Measurements from ENCODE around the gene DLGAP1.

Gene DLGAP1

DNA sequence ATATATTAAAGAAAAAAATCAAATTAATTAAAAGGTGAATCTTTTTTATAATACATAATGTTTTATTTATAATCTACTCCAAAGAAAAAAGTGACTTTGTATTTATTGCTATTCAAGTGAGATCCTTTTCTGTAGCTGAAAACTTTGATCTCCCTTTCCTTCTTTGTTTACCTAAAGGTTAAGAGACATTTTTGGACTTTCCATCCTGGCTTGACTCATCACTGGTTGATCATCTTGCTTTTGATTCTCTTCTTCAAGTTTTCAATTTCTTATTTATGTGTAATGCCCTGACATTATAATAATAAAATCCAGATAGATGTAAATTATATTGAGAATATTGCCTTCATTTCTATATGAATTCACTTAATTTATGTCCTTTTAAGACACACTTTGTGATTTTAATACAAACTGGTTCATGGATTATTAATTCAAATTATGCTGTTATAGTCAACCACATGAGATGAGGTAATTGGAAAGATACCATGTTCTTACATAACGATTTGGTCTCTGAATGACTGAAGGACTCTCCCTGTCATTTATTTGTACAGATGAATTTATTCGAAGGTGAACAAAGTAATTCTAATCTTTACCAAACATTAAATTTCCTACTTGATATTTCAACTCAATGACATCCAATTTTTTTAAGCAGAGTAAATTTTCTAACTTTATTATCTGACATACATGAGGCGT lies 820.7 kb downstream of the DLGAP1 start:
- TF ChIP-seq, protein P1, sequence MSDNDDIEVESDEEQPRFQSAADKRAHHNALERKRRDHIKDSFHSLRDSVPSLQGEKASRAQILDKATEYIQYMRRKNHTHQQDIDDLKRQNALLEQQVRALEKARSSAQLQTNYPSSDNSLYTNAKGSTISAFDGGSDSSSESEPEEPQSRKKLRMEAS (IDR thresholded peaks at IDR 0.05), result no peak
- no peak for TF ChIP-seq ZBTB7A (IDR thresholded peaks at IDR 0.05; ENCODE audit: low read depth)
- TF ChIP-seq TAF1 (IDR thresholded peaks at IDR 0.05; ENCODE audit: low read depth), result no peak
- no peak for TF ChIP-seq TCF12 (IDR thresholded peaks at IDR 0.05; ENCODE audit: low read depth)
- no peak for TF ChIP-seq EGR1 (IDR thresholded peaks at IDR 0.05)
- TF ChIP-seq, protein P2, sequence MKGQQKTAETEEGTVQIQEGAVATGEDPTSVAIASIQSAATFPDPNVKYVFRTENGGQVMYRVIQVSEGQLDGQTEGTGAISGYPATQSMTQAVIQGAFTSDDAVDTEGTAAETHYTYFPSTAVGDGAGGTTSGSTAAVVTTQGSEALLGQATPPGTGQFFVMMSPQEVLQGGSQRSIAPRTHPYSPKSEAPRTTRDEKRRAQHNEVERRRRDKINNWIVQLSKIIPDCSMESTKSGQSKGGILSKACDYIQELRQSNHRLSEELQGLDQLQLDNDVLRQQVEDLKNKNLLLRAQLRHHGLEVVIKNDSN (IDR thresholded peaks at IDR 0.05), result no peak
- TF ChIP-seq CREB1 (IDR thresholded peaks at IDR 0.05; ENCODE audit: low read depth), result no peak
- no peak for TF ChIP-seq YY1 (IDR thresholded peaks at IDR 0.05; ENCODE audit: low read depth)
- TF ChIP-seq CEBPB (IDR thresholded peaks at IDR 0.05), result no peak

DNA sequence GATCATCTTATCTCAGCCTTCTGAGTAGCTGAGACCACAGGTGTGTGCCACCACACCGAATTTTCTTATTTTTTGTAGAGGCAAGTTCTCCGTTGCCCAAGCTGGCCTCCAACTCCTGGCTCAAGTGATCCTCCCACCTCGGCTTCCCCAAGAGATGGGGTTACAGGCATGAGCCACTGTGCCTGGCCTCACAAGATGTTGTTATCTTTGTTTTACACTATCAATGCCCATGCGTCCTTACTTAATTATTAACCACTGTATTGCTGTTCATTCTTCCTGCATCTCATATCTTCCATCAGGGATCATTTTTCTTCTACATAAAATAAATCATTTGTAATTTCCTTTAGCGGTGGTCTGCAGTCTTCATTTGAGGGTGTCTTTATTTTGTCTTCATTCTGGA lies 823.2 kb downstream of the DLGAP1 start:
- TF ChIP-seq, protein P2 (IDR thresholded peaks at IDR 0.05), result no peak
- TF ChIP-seq TCF12 (IDR thresholded peaks at IDR 0.05; ENCODE audit: low read depth) (no peak), NFIC (IDR thresholded peaks at IDR 0.05) (no peak), ZBTB7A (IDR thresholded peaks at IDR 0.05; ENCODE audit: low read depth) (no peak), RAD21 (IDR thresholded peaks at IDR 0.05; ENCODE audit: low read depth) (no peak)

DNA sequence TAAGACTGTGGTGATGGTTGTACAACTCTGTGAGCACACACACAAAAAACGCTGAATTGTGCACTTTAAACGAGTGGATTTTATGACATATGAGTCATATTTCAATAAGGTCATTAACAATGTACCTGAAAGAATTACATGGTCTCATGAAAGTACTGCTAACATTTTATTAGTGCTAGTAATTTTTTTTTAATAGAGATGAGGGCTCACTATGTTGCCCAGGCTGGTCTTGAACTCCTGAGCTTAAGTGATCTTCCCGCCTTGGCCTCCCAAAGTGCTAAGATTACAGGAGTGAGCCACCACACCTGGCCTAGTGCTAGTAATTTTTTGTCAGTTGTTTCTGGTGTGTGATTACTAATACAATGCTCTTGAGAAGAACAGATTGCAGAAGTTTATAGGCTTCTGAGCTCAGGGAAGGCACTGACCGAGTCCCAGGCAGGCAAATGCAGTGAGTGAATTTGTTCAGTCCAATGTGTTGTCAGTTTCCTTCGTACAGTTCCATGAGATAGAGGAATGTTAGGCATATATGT lies 828.1 kb downstream of the DLGAP1 start:
- TF ChIP-seq TCF12 (IDR thresholded peaks at IDR 0.05; ENCODE audit: low read depth), result no peak
- TF ChIP-seq NFIC (IDR thresholded peaks at IDR 0.05), result no peak

DNA sequence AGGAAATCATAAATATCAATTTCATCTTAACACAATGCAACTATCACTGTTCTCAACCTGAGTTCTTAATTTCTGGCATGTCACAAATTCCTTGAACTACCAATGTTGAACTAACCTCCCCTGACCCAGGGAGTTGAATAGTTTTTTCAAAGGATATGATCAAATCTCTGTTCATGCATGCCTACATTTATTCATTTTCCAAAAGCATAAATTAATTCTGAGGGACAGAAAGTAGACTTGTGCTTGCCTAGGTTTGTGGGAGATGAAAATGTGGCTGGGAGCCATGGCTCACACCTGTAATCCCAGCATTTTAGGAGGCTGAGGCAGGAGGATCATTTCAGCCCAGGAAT lies 829.4 kb downstream of the DLGAP1 start:
- TF ChIP-seq, protein P1 (IDR thresholded peaks at IDR 0.05), result no peak
- peak; percentile 51 for TF ChIP-seq FOXM1 (IDR thresholded peaks at IDR 0.05; ENCODE audit: borderline replicate concordance, low read depth)
- TF ChIP-seq, protein P3, sequence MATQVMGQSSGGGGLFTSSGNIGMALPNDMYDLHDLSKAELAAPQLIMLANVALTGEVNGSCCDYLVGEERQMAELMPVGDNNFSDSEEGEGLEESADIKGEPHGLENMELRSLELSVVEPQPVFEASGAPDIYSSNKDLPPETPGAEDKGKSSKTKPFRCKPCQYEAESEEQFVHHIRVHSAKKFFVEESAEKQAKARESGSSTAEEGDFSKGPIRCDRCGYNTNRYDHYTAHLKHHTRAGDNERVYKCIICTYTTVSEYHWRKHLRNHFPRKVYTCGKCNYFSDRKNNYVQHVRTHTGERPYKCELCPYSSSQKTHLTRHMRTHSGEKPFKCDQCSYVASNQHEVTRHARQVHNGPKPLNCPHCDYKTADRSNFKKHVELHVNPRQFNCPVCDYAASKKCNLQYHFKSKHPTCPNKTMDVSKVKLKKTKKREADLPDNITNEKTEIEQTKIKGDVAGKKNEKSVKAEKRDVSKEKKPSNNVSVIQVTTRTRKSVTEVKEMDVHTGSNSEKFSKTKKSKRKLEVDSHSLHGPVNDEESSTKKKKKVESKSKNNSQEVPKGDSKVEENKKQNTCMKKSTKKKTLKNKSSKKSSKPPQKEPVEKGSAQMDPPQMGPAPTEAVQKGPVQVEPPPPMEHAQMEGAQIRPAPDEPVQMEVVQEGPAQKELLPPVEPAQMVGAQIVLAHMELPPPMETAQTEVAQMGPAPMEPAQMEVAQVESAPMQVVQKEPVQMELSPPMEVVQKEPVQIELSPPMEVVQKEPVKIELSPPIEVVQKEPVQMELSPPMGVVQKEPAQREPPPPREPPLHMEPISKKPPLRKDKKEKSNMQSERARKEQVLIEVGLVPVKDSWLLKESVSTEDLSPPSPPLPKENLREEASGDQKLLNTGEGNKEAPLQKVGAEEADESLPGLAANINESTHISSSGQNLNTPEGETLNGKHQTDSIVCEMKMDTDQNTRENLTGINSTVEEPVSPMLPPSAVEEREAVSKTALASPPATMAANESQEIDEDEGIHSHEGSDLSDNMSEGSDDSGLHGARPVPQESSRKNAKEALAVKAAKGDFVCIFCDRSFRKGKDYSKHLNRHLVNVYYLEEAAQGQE (IDR thresholded peaks at IDR 0.05; ENCODE audit: low read depth), result no peak
- no peak for TF ChIP-seq RAD21 (IDR thresholded peaks at IDR 0.05; ENCODE audit: low read depth)
- peak; percentile 26 for TF ChIP-seq TEAD4 (IDR thresholded peaks at IDR 0.05)
- TF ChIP-seq, protein P2 (IDR thresholded peaks at IDR 0.05), result no peak
- no peak for TF ChIP-seq CREB1 (IDR thresholded peaks at IDR 0.05; ENCODE audit: low read depth)
- TF ChIP-seq CEBPB (IDR thresholded peaks at IDR 0.05), result no peak
- no peak for TF ChIP-seq EGR1 (IDR thresholded peaks at IDR 0.05)
- TF ChIP-seq EP300 (IDR thresholded peaks at IDR 0.05; ENCODE audit: borderline replicate concordance), result peak; percentile 81
- no peak for TF ChIP-seq ZBTB7A (IDR thresholded peaks at IDR 0.05; ENCODE audit: low read depth)
- TF ChIP-seq TAF1 (IDR thresholded peaks at IDR 0.05; ENCODE audit: low read depth), result no peak
- TF ChIP-seq NFIC (IDR thresholded peaks at IDR 0.05), result no peak
- TF ChIP-seq YY1 (IDR thresholded peaks at IDR 0.05; ENCODE audit: low read depth), result no peak
- TF ChIP-seq TCF12 (IDR thresholded peaks at IDR 0.05; ENCODE audit: low read depth), result no peak; the same call in 1 of the 2 replicates

DNA sequence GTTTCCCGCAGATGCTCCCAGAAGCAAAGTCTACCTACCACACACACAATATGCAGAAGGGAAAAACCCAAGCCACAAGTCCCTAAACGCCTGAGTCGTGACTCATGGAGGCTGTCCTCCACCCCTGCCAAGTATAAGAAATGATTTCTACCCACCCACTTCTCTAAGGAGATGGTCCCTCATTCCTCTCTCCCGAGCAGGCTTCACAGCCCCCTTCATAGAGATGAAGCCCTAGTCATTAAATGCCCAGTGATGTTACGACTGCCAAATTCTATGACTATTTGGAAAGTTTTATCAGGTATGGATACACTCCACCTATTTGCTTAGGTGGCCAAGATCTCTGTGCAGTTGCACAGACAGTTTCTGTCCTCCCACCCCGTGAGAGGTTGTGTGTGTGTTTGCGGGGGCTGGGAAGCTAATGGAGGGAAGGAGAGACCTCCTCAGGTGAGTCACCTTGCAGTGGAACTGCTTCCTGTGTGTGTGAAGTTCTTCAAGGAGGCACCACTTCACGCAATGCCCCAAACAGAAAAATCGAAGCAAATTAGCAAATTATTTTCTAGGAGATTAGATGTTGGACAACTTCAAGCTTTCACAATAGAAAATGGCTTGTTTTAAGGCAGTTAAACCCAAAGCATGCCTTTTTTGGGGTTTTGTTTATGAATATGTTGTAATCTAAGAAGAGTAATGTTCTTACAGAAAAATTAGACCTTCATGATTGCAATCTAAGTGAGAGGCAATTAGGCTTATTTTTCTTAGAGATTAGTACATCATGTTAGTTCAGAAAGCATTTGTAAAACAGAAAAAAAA lies 830.0 kb downstream of the DLGAP1 start:
- TF ChIP-seq CEBPB (IDR thresholded peaks at IDR 0.05) (no peak), NFIC (IDR thresholded peaks at IDR 0.05) (no peak), RAD21 (IDR thresholded peaks at IDR 0.05; ENCODE audit: low read depth) (no peak), ZBTB7A (IDR thresholded peaks at IDR 0.05; ENCODE audit: low read depth) (no peak), CREB1 (IDR thresholded peaks at IDR 0.05; ENCODE audit: low read depth) (no peak), EP300 (IDR thresholded peaks at IDR 0.05; ENCODE audit: borderline replicate concordance) (peak; percentile 45; the same call in 1 of the 2 replicates), TCF12 (IDR thresholded peaks at IDR 0.05; ENCODE audit: low read depth) (no peak; the same call in 1 of the 2 replicates), YY1 (IDR thresholded peaks at IDR 0.05; ENCODE audit: low read depth) (no peak), FOXM1 (IDR thresholded peaks at IDR 0.05; ENCODE audit: borderline replicate concordance, low read depth) (no peak), TEAD4 (IDR thresholded peaks at IDR 0.05) (peak; percentile 53; the same call in 1 of the 2 replicates), TAF1 (IDR thresholded peaks at IDR 0.05; ENCODE audit: low read depth) (no peak), EGR1 (IDR thresholded peaks at IDR 0.05) (peak; percentile 34)
- TF ChIP-seq, protein P2 (IDR thresholded peaks at IDR 0.05), result no peak
- TF ChIP-seq, protein P3 (IDR thresholded peaks at IDR 0.05; ENCODE audit: low read depth), result no peak
- TF ChIP-seq, protein P1 (IDR thresholded peaks at IDR 0.05), result peak; percentile 35; the same call in 1 of the 2 replicates

All from Ishikawa (cell line).